Endothelial cell of umbilical vein (primary cell): ENCODE results near the gene CCT2. TPM values are rescaled to one million over a fixed set of nuclear protein-coding genes. Genes with fewer than 3 reads are reported as not detected.

Experiments
- BruUV-seq: library from RNA; stranded (reverse); fragments of 400-500 nt; replicated peaks from 2 replicates; lab custom pipeline; 2021; lab: Mats Ljungman, UMichigan
- CTCF ChIA-PET: fragments of 300-600, 350-600 bp; sonication (Branson Sonifier 250); formaldehyde crosslinking; loops from one replicate; lab custom pipeline; 2021; ENCODE audit warnings: antibody characterized with exemption, inconsistent platforms; lab: Charles Lee
- POLR2A ChIA-PET: fragments of 300-600, 350-600 bp; sonication (Branson Sonifier 250); formaldehyde crosslinking; loops from one replicate; lab custom pipeline; 2021; ENCODE audit warnings: antibody characterized with exemption, inconsistent platforms; lab: Charles Lee
- DNase-seq: peaks from one replicate; pipeline ENCODE4 v3.0.0-alpha.2; 2011; ENCODE audit warnings: low read depth, low spot score
- FAIRE-seq: peaks from 2 replicates; lab custom pipeline; 2011; peaks lifted over from hg19 to GRCh38; lab: Jason Lieb, UNC
- H2AFZ ChIP-seq: 2 replicates; pipeline ENCODE4 v1.6.0; 2012; ENCODE audit warnings: low read depth, low read length, control low read depth, inconsistent platforms
- H3K27ac ChIP-seq: 2 replicates; pipeline ENCODE4 v1.5.1; 2011; ENCODE audit warnings: low read depth, mild to moderate bottlenecking, control low read depth, low read length, moderate library complexity; ENCODE audit not compliant: insufficient read depth
- H3K27me3 ChIP-seq, 2 experiments: 2 replicates each; pipeline versions ENCODE4 v1.6.0 to v1.6.1; 2011; ENCODE audit warnings: low read length in 2 of 2, mixed read lengths in 1 of 2; ENCODE audit not compliant: control insufficient read depth in 2 of 2, insufficient read depth in 2 of 2
- H3K36me3 ChIP-seq, 2 experiments: 2 replicates in 1 of 2; 3 replicates in 1 of 2; pipeline ENCODE4 v1.5.1; 2011; ENCODE audit warnings: low read length in 2 of 2, mild to moderate bottlenecking in 1 of 2, moderate library complexity in 1 of 2; ENCODE audit not compliant: control insufficient read depth in 2 of 2, insufficient read depth in 2 of 2; ENCODE audit errors: extremely low read depth in 1 of 2
- H3K4me1 ChIP-seq: 3 replicates; pipeline ENCODE4 v1.5.1; 2011; ENCODE audit warnings: mild to moderate bottlenecking, low read length; ENCODE audit not compliant: control insufficient read depth, insufficient read depth; ENCODE audit errors: extremely low read depth
- H3K4me2 ChIP-seq: 2 replicates; pipeline ENCODE4 v1.6.1; 2011; ENCODE audit warnings: low read length, control low read depth, mixed read lengths; ENCODE audit not compliant: insufficient read depth
- H3K4me3 ChIP-seq, 3 experiments: fragments of 200-600 bp in 1 of 3; sonication (generic), shearing (Covaris generic) in 1 of 3; replicated peaks in 1 of 3; 2 replicates each; pipeline ENCODE4 v1.5.1; 2011 to 2016; ENCODE audit warnings: control low read depth in 3 of 3, low read length in 3 of 3, mild to moderate bottlenecking in 2 of 3, inconsistent platforms in 1 of 3, low read depth in 1 of 3, moderate library complexity in 1 of 3; ENCODE audit not compliant: insufficient read depth in 1 of 3
- H3K79me2 ChIP-seq: 2 replicates; pipeline ENCODE4 v1.6.0; 2012; ENCODE audit warnings: low read length, inconsistent platforms; ENCODE audit not compliant: control insufficient read depth, insufficient read depth
- H3K9ac ChIP-seq: replicated peaks from 2 replicates; pipeline ENCODE3; 2011; ENCODE audit warnings: low read length, control low read depth; ENCODE audit not compliant: insufficient read depth; ENCODE audit errors: extremely low read depth
- H3K9me1 ChIP-seq: replicated peaks from 3 replicates; pipeline ENCODE4 v1.6.0; 2011; ENCODE audit warnings: mild to moderate bottlenecking, low read length; ENCODE audit not compliant: control insufficient read depth, insufficient read depth; ENCODE audit errors: extremely low read depth
- H3K9me3 ChIP-seq: replicated peaks from 2 replicates; pipeline ENCODE4 v1.5.1; 2012; ENCODE audit warnings: low read length, inconsistent platforms; ENCODE audit not compliant: control insufficient read depth, insufficient read depth
- H4K20me1 ChIP-seq: replicated peaks from 2 replicates; pipeline ENCODE3; 2011; ENCODE audit warnings: mild to moderate bottlenecking, low read length; ENCODE audit not compliant: control insufficient read depth, insufficient read depth; ENCODE audit errors: extremely low read depth
- CTCF ChIP-seq, 2 donors: IDR thresholded peaks; 1 replicate in 1 of 2; 2 replicates in 1 of 2; pipeline ENCODE4 v1.5.1; 2011; ENCODE audit warnings: low read length in 2 of 2, mild to moderate bottlenecking in 2 of 2, moderate library complexity in 2 of 2, control low read depth in 1 of 2, inconsistent platforms in 1 of 2, low read depth in 1 of 2; ENCODE audit not compliant: insufficient read depth in 1 of 2; ENCODE audit errors: extremely low read depth in 1 of 2
- EZH2 ChIP-seq: IDR thresholded peaks from 2 replicates; pipeline ENCODE4 v1.6.1; 2012; ENCODE audit warnings: borderline replicate concordance, low read depth, mild to moderate bottlenecking, moderate library complexity, low read length, inconsistent platforms; ENCODE audit not compliant: severe bottlenecking
- FOS ChIP-seq: IDR thresholded peaks from 2 replicates; pipeline ENCODE4 v1.6.1; 2011; ENCODE audit warnings: mild to moderate bottlenecking, low read length, moderate library complexity, borderline replicate concordance; ENCODE audit not compliant: insufficient read depth
- GATA2 ChIP-seq: IDR thresholded peaks from 2 replicates; pipeline ENCODE4 v1.7.0; 2011; ENCODE audit warnings: low read depth, mild to moderate bottlenecking, moderate library complexity, mixed read lengths, low read length; ENCODE audit not compliant: insufficient read length, insufficient read depth
- JUN ChIP-seq: IDR thresholded peaks from 2 replicates; pipeline ENCODE4 v1.6.1; 2011; ENCODE audit warnings: borderline replicate concordance, low read depth; ENCODE audit not compliant: insufficient read length, insufficient read depth
- MYC ChIP-seq: IDR thresholded peaks from one replicate; pipeline ENCODE4 v1.6.1; 2011; ENCODE audit warnings: mild to moderate bottlenecking, low read depth, low read length
- POLR2A ChIP-seq: IDR thresholded peaks from 2 replicates; pipeline ENCODE4 v1.6.1; 2012; ENCODE audit warnings: low read depth, mild to moderate bottlenecking, control low read depth, low read length
- POLR2AphosphoS5 ChIP-seq: IDR thresholded peaks from 2 replicates; pipeline ENCODE4 v1.6.1; 2012; ENCODE audit warnings: low read depth, mild to moderate bottlenecking, control low read depth, low read length, moderate library complexity; ENCODE audit not compliant: insufficient read depth
- dilution Hi-C: fragments of 300-500 bp; cut with MboI; formaldehyde crosslinking; loops from one replicate; pipeline ENCODE4 v1.15.0; 2019; ENCODE audit warnings: low sequenced_read_pairs; ENCODE audit not compliant: extremely low pct_ligation_motif_present
- intact Hi-C: fragments of 100-400 bp; cut with micrococcal nuclease; formaldehyde crosslinking; loops from one replicate; pipeline ENCODE4 v1.10.0; 2022
- polyA plus RNA-seq, 4 experiments: library from polyadenylated mRNA; depleted of rRNA in 3 of 4; stranded (reverse) in 3 of 4; unstranded in 1 of 4; fragments of >200 nt; gene quantifications; 2 replicates each; pipeline versions ENCODE4 v1.2.1 to v1.2.3, GENCODE V29; 2011 to 2012; ENCODE audit warnings: missing spikeins in 1 of 4
- total RNA-seq: library from RNA; stranded (reverse); gene quantifications from 2 replicates; pipeline ENCODE4 v1.2.3, GENCODE V29; 2021
- TF ChIP-seq, protein P1 (sequence below): IDR thresholded peaks from 2 replicates; pipeline ENCODE4 v1.6.1; 2011; ENCODE audit not compliant: insufficient read depth, insufficient read length

CCT2 gene
- total and polyA plus RNA-seq, 2 donors (not counting 3 experiments of a cell fraction or from before 2014, with no cell fraction given), result 138 to 245 TPM

- Histone ChIP-seq H3K9ac (no peak overlapping the region), H4K20me1 (no peaks in the 10 kb centered on the region), H3K9me1 (no peaks in the 10 kb centered on the region), H3K79me2 (no peaks in the 10 kb centered on the region), H3K4me1 (no peaks in the 10 kb centered on the region), H3K36me3 (no peaks in the 10 kb centered on the region), H2AFZ (no peak overlapping the region), H3K4me3 (no peak overlapping the region), H3K27me3 (no peaks in the 10 kb centered on the region), H3K4me2 (no peak overlapping the region), H3K9me3 (no peaks in the 10 kb centered on the region), H3K27ac (no peak overlapping the region)
- DNase-seq (peak; percentile 60), FAIRE-seq (no peak)
- dilution Hi-C loops, result no loop called here
- no peak for TF ChIP-seq JUN
- TF ChIP-seq GATA2, result no peak
- TF ChIP-seq EZH2, result no peak
- TF ChIP-seq MYC, result no peak
- no peak for TF ChIP-seq POLR2AphosphoS5
- TF ChIP-seq, protein P1, sequence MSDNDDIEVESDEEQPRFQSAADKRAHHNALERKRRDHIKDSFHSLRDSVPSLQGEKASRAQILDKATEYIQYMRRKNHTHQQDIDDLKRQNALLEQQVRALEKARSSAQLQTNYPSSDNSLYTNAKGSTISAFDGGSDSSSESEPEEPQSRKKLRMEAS, result no peak
- TF ChIP-seq CTCF (IDR thresholded peaks at IDR 0.05; ENCODE audit: extremely low read depth in 1 of 2, insufficient read depth in 1 of 2, low read depth in 1 of 2, low read length in 2 of 2), result no peak
- TF ChIP-seq FOS, result no peak
- no peak for TF ChIP-seq POLR2A
- CTCF ChIA-PET, result interaction anchor here (1.0 to 4.2 kb wide), 9 partner anchors 11 to 177 kb away, joined by 3 to 18 read pairs (median 4); no protein-coding TSS in a partner anchor
- POLR2A ChIA-PET, result no interaction called here
- intact Hi-C loops, result no loop called here
- BruUV-seq, result no TSS peak
Measured at GRCh38 chr12:69553628-69554248, 31.5 kb upstream of the CCT2 start.
